Trophoblast cell (in vitro differentiated cells and primary cell): ENCODE results near the gene ZNF516.

ENCODE experiments used
- DNase-seq, 2 donors: peaks; one replicate each; pipeline ENCODE4 v3.0.0-alpha.2; 2016
- H2AFZ ChIP-seq: 2 replicates; pipeline ENCODE4 v1.6.1; 2013; ENCODE audit warnings: low read length, moderate library complexity, mild to moderate bottlenecking; ENCODE audit not compliant: insufficient read depth, poor library complexity
- H2AK5ac ChIP-seq: 2 replicates; pipeline ENCODE4 v1.6.1; 2013; ENCODE audit warnings: mild to moderate bottlenecking, low read length
- H2BK120ac ChIP-seq: 2 replicates; pipeline ENCODE4 v1.6.1; 2013; ENCODE audit warnings: low read length, mild to moderate bottlenecking, moderate library complexity; ENCODE audit not compliant: insufficient read depth, poor library complexity
- H2BK12ac ChIP-seq: 2 replicates; pipeline ENCODE4 v1.6.1; 2013; ENCODE audit warnings: mild to moderate bottlenecking, low read length, moderate library complexity
- H2BK5ac ChIP-seq: 2 replicates; pipeline ENCODE4 v1.6.1; 2013; ENCODE audit warnings: low read length, low read depth, moderate library complexity, mild to moderate bottlenecking; ENCODE audit not compliant: poor library complexity
- H3K14ac ChIP-seq: 2 replicates; pipeline ENCODE4 v1.6.1; 2013; ENCODE audit warnings: mild to moderate bottlenecking, low read length
- H3K18ac ChIP-seq: 2 replicates; pipeline ENCODE4 v1.6.1; 2013; ENCODE audit warnings: mild to moderate bottlenecking, low read length
- H3K23ac ChIP-seq: 2 replicates; pipeline ENCODE4 v1.6.1; 2013; ENCODE audit warnings: low read length
- H3K27ac ChIP-seq: 2 replicates; pipeline ENCODE4 v1.5.1; 2013; ENCODE audit warnings: low read depth, mild to moderate bottlenecking, inconsistent platforms, low read length, moderate library complexity
- H3K27me3 ChIP-seq: 2 replicates; pipeline ENCODE4 v1.6.1; 2013; ENCODE audit warnings: inconsistent platforms, mild to moderate bottlenecking, low read length, moderate library complexity; ENCODE audit not compliant: insufficient read depth
- H3K36me3 ChIP-seq, 2 experiments: 1 replicate in 1 of 2; 2 replicates in 1 of 2; pipeline ENCODE4 v1.6.1; 2013; ENCODE audit warnings: low read length in 2 of 2, mild to moderate bottlenecking in 2 of 2, moderate library complexity in 1 of 2; ENCODE audit not compliant: insufficient read depth in 2 of 2, control insufficient read depth in 1 of 2
- H3K4ac ChIP-seq: 2 replicates; pipeline ENCODE4 v1.6.1; 2013; ENCODE audit warnings: low read depth, mild to moderate bottlenecking, low read length, moderate library complexity
- H3K4me1 ChIP-seq, 2 experiments: 1 replicate in 1 of 2; 2 replicates in 1 of 2; pipeline ENCODE4 v1.6.1; 2013; ENCODE audit warnings: low read length in 2 of 2, mild to moderate bottlenecking in 2 of 2, moderate library complexity in 1 of 2; ENCODE audit not compliant: insufficient read depth in 2 of 2, control insufficient read depth in 1 of 2
- H3K4me2 ChIP-seq: 2 replicates; pipeline ENCODE4 v1.6.1; 2013; ENCODE audit warnings: inconsistent platforms, mild to moderate bottlenecking, low read length, moderate library complexity
- H3K4me3 ChIP-seq: 2 replicates; pipeline ENCODE4 v1.5.1; 2013; ENCODE audit warnings: mild to moderate bottlenecking, low read depth, low read length, inconsistent platforms
- H3K79me1 ChIP-seq: one replicate; pipeline ENCODE4 v1.6.1; 2013; ENCODE audit warnings: low read length
- H3K79me2 ChIP-seq: 2 replicates; pipeline ENCODE4 v1.6.1; 2013; ENCODE audit warnings: low read length, mild to moderate bottlenecking; ENCODE audit not compliant: control insufficient read depth, insufficient read depth, poor library complexity
- H3K9ac ChIP-seq: 2 replicates; pipeline ENCODE4 v1.6.1; 2013; ENCODE audit warnings: mild to moderate bottlenecking, low read length
- H3K9me3 ChIP-seq: 2 replicates; pipeline ENCODE4 v1.6.1; 2013; ENCODE audit warnings: low read depth, mild to moderate bottlenecking, control low read depth, inconsistent platforms, low read length; ENCODE audit not compliant: insufficient read depth
- H4K12ac ChIP-seq: 2 replicates; pipeline ENCODE4 v1.6.1; 2013; ENCODE audit warnings: low read depth, mild to moderate bottlenecking, low read length, moderate library complexity
- H4K8ac ChIP-seq: 2 replicates; pipeline ENCODE4 v1.6.1; 2013; ENCODE audit warnings: low read depth, mild to moderate bottlenecking, low read length, moderate library complexity
- H4K91ac ChIP-seq: one replicate; pipeline ENCODE4 v1.6.1; 2013; ENCODE audit warnings: low read depth, mild to moderate bottlenecking, low read length, moderate library complexity
- WGBS: extraction: QIAGEN DNeasy Blood & Tissue Kit; methylation state at CpG from one replicate; pipeline ENCODE4 v1.1.7; 2013; ENCODE audit warnings: missing lambda C conversion rate; ENCODE audit not compliant: insufficient read length, insufficient coverage; ENCODE audit errors: extremely low coverage; 5-methylcytosine and 5-hydroxymethylcytosine counted together

Gene ZNF516

GRCh38 chr18:76408480-76409067, 86.5 kb downstream of the ZNF516 start:
- no peak overlapping the region for H3K4me3 ChIP-seq
- H4K8ac ChIP-seq, result no peak overlapping the region
- H3K9ac ChIP-seq, result no peak overlapping the region
- no peak overlapping the region for H2BK5ac ChIP-seq
- no peaks in the 10 kb centered on the region for H3K79me2 ChIP-seq
- H3K27ac ChIP-seq, result no peak overlapping the region
- no peak overlapping the region for H2AK5ac ChIP-seq
- no peak overlapping the region for H3K14ac ChIP-seq
- H2BK12ac ChIP-seq, result no peak overlapping the region
- H3K4me1 ChIP-seq, result peaks cover 2 to 3% of the 10 kb centered on the region in 2 experiments
- no peaks in the 10 kb centered on the region for H3K27me3 ChIP-seq
- no peaks in the 10 kb centered on the region for H3K79me1 ChIP-seq
- H4K12ac ChIP-seq, result no peak overlapping the region
- H4K91ac ChIP-seq, result no peak overlapping the region
- no peak overlapping the region for H2AFZ ChIP-seq
- WGBS, result no CpG with 5 or more reads among the region's 15 CpGs
- H3K4ac ChIP-seq, result no peak overlapping the region
- DNase-seq, result no peak
- H3K23ac ChIP-seq, result no peak overlapping the region
- H3K36me3 ChIP-seq, result peaks cover 2 to 6% of the 10 kb centered on the region in 2 experiments
- H3K18ac ChIP-seq, result no peak overlapping the region
- H3K4me2 ChIP-seq, result no peak overlapping the region
- peaks cover 8% of the 10 kb centered on the region for H3K9me3 ChIP-seq
- no peak overlapping the region for H2BK120ac ChIP-seq

GRCh38 chr18:76407681-76408080, 87.4 kb downstream of the ZNF516 start:
- H3K36me3 ChIP-seq, result peaks cover 2 to 6% of the 10 kb centered on the region in 2 experiments
- H2BK120ac ChIP-seq, result no peak overlapping the region
- H3K4me1 ChIP-seq, result peaks cover 2 to 3% of the 10 kb centered on the region in 2 experiments
- no peak overlapping the region for H4K91ac ChIP-seq
- no peak overlapping the region for H2AFZ ChIP-seq
- no peak overlapping the region for H2BK12ac ChIP-seq
- H3K27me3 ChIP-seq, result no peaks in the 10 kb centered on the region
- no peak overlapping the region for H3K18ac ChIP-seq
- no peak overlapping the region for H3K14ac ChIP-seq
- no CpG with 5 or more reads among the region's 11 CpGs for WGBS
- H3K9me3 ChIP-seq, result peaks cover 8% of the 10 kb centered on the region
- H3K4ac ChIP-seq, result no peak overlapping the region
- H3K4me2 ChIP-seq, result no peak overlapping the region
- H2AK5ac ChIP-seq, result no peak overlapping the region
- no peak overlapping the region for H4K8ac ChIP-seq
- H2BK5ac ChIP-seq, result no peak overlapping the region
- H3K23ac ChIP-seq, result no peak overlapping the region
- no peak overlapping the region for H3K9ac ChIP-seq
- no peak overlapping the region for H4K12ac ChIP-seq
- no peak overlapping the region for H3K4me3 ChIP-seq
- H3K79me2 ChIP-seq, result no peaks in the 10 kb centered on the region
- no peak for DNase-seq
- no peak overlapping the region for H3K27ac ChIP-seq
- no peaks in the 10 kb centered on the region for H3K79me1 ChIP-seq

GRCh38 chr18:76406791-76407190, 88.3 kb downstream of the ZNF516 start:
- Histone ChIP-seq H3K4me1 (peaks cover 2 to 3% of the 10 kb centered on the region in 2 experiments), H3K18ac (no peak overlapping the region), H3K4me3 (no peak overlapping the region), H2AK5ac (no peak overlapping the region), H3K23ac (no peak overlapping the region), H2BK12ac (no peak overlapping the region), H3K9me3 (peaks cover 5% of the 10 kb centered on the region), H3K27ac (no peak overlapping the region), H3K4me2 (no peak overlapping the region), H3K79me2 (no peaks in the 10 kb centered on the region), H3K27me3 (no peaks in the 10 kb centered on the region), H3K9ac (no peak overlapping the region), H3K36me3 (peaks cover 2 to 8% of the 10 kb centered on the region in 2 experiments), H4K91ac (no peak overlapping the region), H4K8ac (no peak overlapping the region), H2BK5ac (no peak overlapping the region), H2BK120ac (no peak overlapping the region), H3K79me1 (no peaks in the 10 kb centered on the region), H4K12ac (no peak overlapping the region), H2AFZ (no peak overlapping the region), H3K4ac (no peak overlapping the region), H3K14ac (no peak overlapping the region)
- no CpG with 5 or more reads among the region's 14 CpGs for WGBS
- DNase-seq, result no peak

- Histone ChIP-seq H3K79me2 (no peaks in the 10 kb centered on the region), H3K4me3 (no peak overlapping the region), H3K27me3 (no peaks in the 10 kb centered on the region), H2AFZ (no peak overlapping the region), H2BK120ac (no peak overlapping the region), H3K18ac (no peak overlapping the region), H2BK5ac (no peak overlapping the region), H3K27ac (no peak overlapping the region), H2AK5ac (no peak overlapping the region), H3K9me3 (peaks cover 5% of the 10 kb centered on the region), H3K36me3 (peaks cover 2 to 8% of the 10 kb centered on the region in 2 experiments), H4K91ac (no peak overlapping the region), H3K4ac (no peak overlapping the region), H3K79me1 (no peaks in the 10 kb centered on the region), H4K8ac (no peak overlapping the region), H3K4me1 (no peaks in the 10 kb centered on the region), H3K23ac (no peak overlapping the region), H3K4me2 (no peak overlapping the region), H3K14ac (no peak overlapping the region), H4K12ac (no peak overlapping the region), H2BK12ac (no peak overlapping the region), H3K9ac (no peak overlapping the region)
- no CpG with 5 or more reads among the region's 37 CpGs for WGBS
- peak; percentile 34 to 60 for DNase-seq
Measured at GRCh38 chr18:76405681-76406356, 89.2 kb downstream of the ZNF516 start.
